ENCODE measurements around the gene XPR1.

Gene XPR1

DNA sequence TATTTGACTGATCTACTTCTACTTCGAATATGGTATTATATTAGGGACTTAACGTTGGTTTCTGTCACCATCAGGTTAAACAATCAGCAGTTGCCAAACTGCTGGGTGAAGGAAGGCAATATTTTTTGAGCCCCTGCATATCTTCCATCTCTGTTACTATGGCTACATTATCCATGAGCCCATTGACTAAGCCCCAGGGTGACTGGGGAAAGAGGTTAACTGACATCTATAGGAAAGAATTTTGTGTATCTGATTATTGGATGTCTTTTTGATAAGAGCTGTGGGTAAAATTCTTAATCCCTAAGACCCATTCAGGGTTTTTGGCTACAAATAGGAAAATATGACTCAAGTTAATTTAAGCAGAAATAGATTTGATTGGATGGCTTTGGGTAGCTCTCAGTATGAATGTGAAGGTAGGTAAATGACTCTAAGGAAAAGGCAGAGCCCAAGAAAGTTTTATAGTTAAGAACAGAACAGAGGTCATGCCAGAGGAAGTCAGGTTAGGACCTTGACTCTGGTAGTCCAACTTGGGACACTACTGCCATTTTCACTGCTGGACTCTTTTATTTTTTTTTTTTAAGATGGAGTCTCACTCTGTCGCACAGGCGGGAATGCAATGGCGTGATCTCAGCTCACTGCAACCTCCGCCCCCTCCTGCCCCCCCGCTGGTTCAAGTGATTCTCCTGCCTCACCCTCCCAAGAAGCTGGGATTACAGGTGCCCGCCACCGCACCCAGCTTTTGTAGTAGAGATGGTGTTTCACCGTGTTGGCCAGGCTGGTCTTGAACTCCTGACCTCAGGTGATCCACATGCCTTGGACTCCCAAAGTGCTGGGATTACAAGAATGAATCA is 8.9 kb upstream of the XPR1 start:
- H3K4me3 ChIP-seq (ENCODE audit: control insufficient read depth, low read depth, low read length): no peak overlapping the region
- DNase-seq (ENCODE audit: low read depth): no peak
- no peak for TF ChIP-seq CTCF (IDR thresholded peaks at IDR 0.05; ENCODE audit: control insufficient read depth, insufficient read depth, low read depth, low read length, missing control alignments)

DNA sequence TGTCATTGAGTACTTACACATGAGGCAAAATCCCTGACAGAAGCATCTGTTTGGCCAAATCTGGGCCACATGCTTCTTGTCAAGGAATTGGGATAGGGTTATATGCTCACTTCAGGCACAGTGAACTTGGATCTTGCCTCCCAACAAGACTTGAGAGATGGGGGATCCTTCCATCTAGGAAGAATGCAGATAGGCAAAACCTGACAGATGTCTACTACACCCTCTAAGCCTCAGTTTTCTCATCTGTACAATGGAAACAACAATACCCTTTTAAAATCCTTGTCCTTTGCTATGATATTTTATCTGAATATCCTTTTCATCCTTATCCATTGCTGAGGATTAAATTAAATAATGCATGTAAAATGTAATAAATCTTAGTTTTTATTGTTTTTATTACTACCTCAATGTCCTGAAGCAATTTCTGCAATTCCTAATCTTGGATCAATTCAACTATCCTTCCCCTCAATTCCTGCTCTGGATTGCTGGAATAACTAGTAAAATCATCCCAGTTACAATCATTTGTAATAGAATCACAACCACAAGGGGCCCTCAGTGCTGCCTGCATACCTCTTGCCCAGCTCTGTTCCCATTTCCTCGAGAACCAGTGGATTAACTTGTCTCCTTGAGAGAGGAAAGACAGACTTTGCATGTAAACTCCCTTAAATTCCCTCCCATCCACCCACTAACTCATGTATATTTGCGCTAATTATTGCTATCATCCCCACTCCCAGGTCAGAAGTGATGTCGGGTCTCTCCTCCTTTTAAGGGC is 8.1 kb upstream of the XPR1 start:
- no peak for DNase-seq (ENCODE audit: low read depth)
- H3K4me3 ChIP-seq (ENCODE audit: control insufficient read depth, low read depth, low read length): no peak overlapping the region
- peak; percentile 42 for TF ChIP-seq CTCF (IDR thresholded peaks at IDR 0.05; ENCODE audit: control insufficient read depth, insufficient read depth, low read depth, low read length, missing control alignments)

GRCh38 chr1:180626711-180627110 is 5.1 kb upstream of the XPR1 start:
- no peak for TF ChIP-seq CTCF (IDR thresholded peaks at IDR 0.05; ENCODE audit: control insufficient read depth, insufficient read depth, low read depth, low read length, missing control alignments)

GRCh38 chr1:180627411-180627810 is 4.4 kb upstream of the XPR1 start:
- no peak for DNase-seq (ENCODE audit: low read depth)
- no peak for TF ChIP-seq CTCF (IDR thresholded peaks at IDR 0.05; ENCODE audit: control insufficient read depth, insufficient read depth, low read depth, low read length, missing control alignments)

More at GRCh38 chr1:180626711-180627110, 5.1 kb upstream of the XPR1 start:
- H3K4me3 ChIP-seq (ENCODE audit: control insufficient read depth, low read depth, low read length): no peak overlapping the region
- no peak for DNase-seq (ENCODE audit: low read depth)

DNA sequence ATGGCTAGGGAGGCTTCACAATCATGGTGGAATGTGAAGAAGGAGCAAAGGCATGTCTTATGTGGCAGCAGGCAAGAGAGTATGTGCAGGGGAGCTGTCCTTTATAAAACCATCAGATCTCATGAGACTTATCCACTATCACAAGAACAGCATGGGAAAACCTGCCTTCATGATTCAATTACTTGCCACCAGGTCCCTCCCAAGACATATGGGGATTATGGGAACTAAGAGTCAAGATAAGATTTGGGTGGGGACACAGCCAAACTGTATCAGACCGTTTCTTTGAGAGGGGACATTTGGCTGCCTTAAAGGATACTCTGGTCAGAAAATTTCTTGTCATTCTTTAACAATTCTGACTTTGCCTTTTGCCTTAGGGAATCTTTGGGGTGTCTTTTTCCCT is 3.2 kb upstream of the XPR1 start:
- no peak for TF ChIP-seq CTCF (IDR thresholded peaks at IDR 0.05; ENCODE audit: control insufficient read depth, insufficient read depth, low read depth, low read length, missing control alignments)
- DNase-seq (ENCODE audit: low read depth): no peak
- H3K4me3 ChIP-seq (ENCODE audit: control insufficient read depth, low read depth, low read length): no peak overlapping the region

More at GRCh38 chr1:180627411-180627810, 4.4 kb upstream of the XPR1 start:
- H3K4me3 ChIP-seq (ENCODE audit: control insufficient read depth, low read depth, low read length): no peak overlapping the region

GRCh38 chr1:180630408-180631193 is 1.2 kb upstream of the XPR1 start:
- no peak overlapping the region for H3K4me3 ChIP-seq (ENCODE audit: control insufficient read depth, low read depth, low read length)
- no peak for TF ChIP-seq CTCF (IDR thresholded peaks at IDR 0.05; ENCODE audit: control insufficient read depth, insufficient read depth, low read depth, low read length, missing control alignments)
- no peak for DNase-seq (ENCODE audit: low read depth)
